Cardiac muscle cell (in vitro differentiated cells and primary cell): ENCODE results near the gene ZG16B. TPM values are rescaled to one million over a fixed set of nuclear protein-coding genes. Genes with fewer than 3 reads are reported as not detected.
A peak's percentile ranks its signal among the peaks of the same experiment; 100 is the strongest.

ENCODE experiments used
- DNase-seq, 2 donors: peaks; one replicate each; pipeline versions ENCODE4 v3.0.0 to v3.0.0-alpha.2; 2010 to 2017; ENCODE audit warnings: low read depth in 1 of 2, low spot score in 1 of 2
- H3K27ac ChIP-seq: fragments of 200-600 bp; sonication (generic); 2 replicates; pipeline ENCODE4 v1.5.1; 2016
- H3K27me3 ChIP-seq: fragments of 200-600 bp; sonication (generic); 2 replicates; pipeline ENCODE4 v1.6.0; 2016; ENCODE audit warnings: control low read depth
- H3K36me3 ChIP-seq: fragments of 200-600 bp; sonication (generic); 2 replicates; pipeline ENCODE4 v1.5.1; 2016; ENCODE audit warnings: control low read depth
- H3K4me1 ChIP-seq: fragments of 200-600 bp; sonication (generic); 2 replicates; pipeline ENCODE4 v1.8.1; 2017; ENCODE audit warnings: low read depth, mild to moderate bottlenecking, mixed run types
- H3K4me3 ChIP-seq: fragments of 200-600 bp; sonication (generic); 2 replicates; pipeline ENCODE4 v1.5.1; 2016; ENCODE audit warnings: mild to moderate bottlenecking
- H3K9me3 ChIP-seq: fragments of 200-600 bp; sonication (generic); 2 replicates; pipeline ENCODE4 v1.5.1; 2017; ENCODE audit warnings: low read depth, mild to moderate bottlenecking, control low read depth
- CTCF ChIP-seq: IDR thresholded peaks from 2 replicates; pipeline ENCODE4 v1.5.1; 2012; ENCODE audit warnings: low read depth, mild to moderate bottlenecking, low read length
- polyA plus RNA-seq: library from polyadenylated mRNA; unstranded; fragments of >200 nt; fragmentation: Nextera tagmentation; extraction: Ambion mirVana; gene quantifications from 2 replicates; pipeline ENCODE4 v1.2.1, GENCODE V29; 2016
- total RNA-seq: library from RNA; depleted of rRNA; stranded (reverse); fragments of >200 nt; gene quantifications from 2 replicates; pipeline ENCODE4 v1.2.3, GENCODE V29; 2016

Gene ZG16B
- total and polyA plus RNA-seq, 2 experiments from 2014 or later = not detected

GRCh38 chr16:2827374-2827791 lies 2.7 kb upstream of the ZG16B start:
- Histone ChIP-seq H3K36me3 (no peaks in the 10 kb centered on the region), H3K27ac (no peak overlapping the region), H3K4me1 (no peaks in the 10 kb centered on the region), H3K9me3 (no peaks in the 10 kb centered on the region), H3K4me3 (no peak overlapping the region), H3K27me3 (no peaks in the 10 kb centered on the region)
- TF ChIP-seq CTCF = no peak
- no peak for DNase-seq

- no peak overlapping the region for H3K27ac ChIP-seq
- H3K9me3 ChIP-seq = no peaks in the 10 kb centered on the region
- no peak overlapping the region for H3K4me3 ChIP-seq
- no peaks in the 10 kb centered on the region for H3K36me3 ChIP-seq
- peak in 1 of 2 donors; percentile 17 for DNase-seq
- no peaks in the 10 kb centered on the region for H3K4me1 ChIP-seq
- H3K27me3 ChIP-seq = no peaks in the 10 kb centered on the region
- no peak for TF ChIP-seq CTCF
These were observed 2.1 kb upstream of the ZG16B start for GRCh38 chr16:2827831-2828520.

GRCh38 chr16:2828521-2828840 lies 1.6 kb upstream of the ZG16B start:
- H3K4me1 ChIP-seq = no peaks in the 10 kb centered on the region
- H3K27me3 ChIP-seq = no peaks in the 10 kb centered on the region
- no peak for DNase-seq
- H3K9me3 ChIP-seq = no peaks in the 10 kb centered on the region
- H3K36me3 ChIP-seq = no peaks in the 10 kb centered on the region
- no peak for TF ChIP-seq CTCF
- no peak overlapping the region for H3K27ac ChIP-seq
- H3K4me3 ChIP-seq = no peak overlapping the region

GRCh38 chr16:2828876-2829430 lies 1.1 kb upstream of the ZG16B start:
- H3K4me3 ChIP-seq = no peak overlapping the region
- no peak for TF ChIP-seq CTCF
- no peaks in the 10 kb centered on the region for H3K4me1 ChIP-seq
- no peak overlapping the region for H3K27ac ChIP-seq
- H3K36me3 ChIP-seq = no peaks in the 10 kb centered on the region
- H3K27me3 ChIP-seq = no peaks in the 10 kb centered on the region
- DNase-seq = no peak
- H3K9me3 ChIP-seq = no peaks in the 10 kb centered on the region

GRCh38 chr16:2830355-2830695 lies 222 bp downstream of the ZG16B start:
- Histone ChIP-seq H3K36me3 (no peaks in the 10 kb centered on the region), H3K27me3 (no peaks in the 10 kb centered on the region), H3K4me1 (no peaks in the 10 kb centered on the region), H3K27ac (no peak overlapping the region), H3K4me3 (no peak overlapping the region), H3K9me3 (no peaks in the 10 kb centered on the region)
- TF ChIP-seq CTCF = no peak
- no peak for DNase-seq

GRCh38 chr16:2831203-2831602 lies 1.1 kb downstream of the ZG16B start:
- Histone ChIP-seq H3K4me3 (no peak overlapping the region), H3K9me3 (no peaks in the 10 kb centered on the region), H3K27me3 (no peaks in the 10 kb centered on the region), H3K27ac (no peak overlapping the region), H3K36me3 (no peaks in the 10 kb centered on the region), H3K4me1 (no peaks in the 10 kb centered on the region)
- TF ChIP-seq CTCF = no peak
- no peak for DNase-seq
